HepG2 (cell line): Measurements from ENCODE around the gene PLD6. TPM values are rescaled to one million over a fixed set of nuclear protein-coding genes. Genes with fewer than 3 reads are reported as not detected.
"Not testable (repeated sequence)": the region's sequence is repeated elsewhere in the genome, so short reads cannot be mapped to it uniquely, and the experiment has no call there.

Source experiments
- ATAC-seq: fragments of 200-7000 bp; cut with Tn5 transposase; 3 replicates; pipeline ENCODE4 v1.9.1; 2020; ENCODE audit warnings: mild to moderate bottlenecking, moderate library complexity
- BruUV-seq: library from RNA; stranded (reverse); fragments of 400-500 nt; replicated peaks from 2 replicates; lab custom pipeline; 2021; lab: Mats Ljungman, UMichigan
- CTCF ChIA-PET: fragments of 300-600 bp; formaldehyde crosslinking; extraction: SDS; loops from one replicate; lab custom pipeline; 2021; ENCODE audit warnings: low total read pairs, inconsistent platforms, low intra/inter-chr PET ratio; lab: Yijun Ruan, JAX
- POLR2A ChIA-PET: fragments of 350-600 bp; sonication (Branson Sonifier 250); formaldehyde crosslinking; loops from one replicate; lab custom pipeline; 2020; ENCODE audit warnings: antibody characterized with exemption, inconsistent platforms; lab: Yijun Ruan, JAX
- DNase-seq: peaks from one replicate; pipeline ENCODE4 v3.0.0-alpha.2; 2015; ENCODE audit warnings: low spot score
- FAIRE-seq: peaks from 3 replicates; lab custom pipeline; 2011; peaks lifted over from hg19 to GRCh38; lab: Jason Lieb, UNC
- H2AFZ ChIP-seq: one replicate; pipeline ENCODE4 v1.6.1; 2011; ENCODE audit warnings: low read length, inconsistent platforms
- H3K27ac ChIP-seq: fragments of 300-600 bp; 3 replicates; pipeline ENCODE4 v1.8.0; 2011; ENCODE audit warnings: mixed run types, mild to moderate bottlenecking, mixed read lengths, low read length, inconsistent platforms; ENCODE audit not compliant: insufficient read depth; ENCODE audit errors: extremely low read length
- H3K27me3 ChIP-seq, 2 experiments: fragments of 200-600 bp in 1 of 2; 2 replicates in 1 of 2; 3 replicates in 1 of 2; pipeline versions ENCODE4 v1.6.0 to v1.8.0; 2011; ENCODE audit warnings: low read length in 2 of 2, mild to moderate bottlenecking in 2 of 2, moderate library complexity in 2 of 2, inconsistent platforms in 1 of 2; ENCODE audit not compliant: insufficient read depth in 2 of 2, control insufficient read depth in 1 of 2
- H3K36me3 ChIP-seq, 2 experiments: fragments of 200-600 bp in 1 of 2; replicated peaks in 1 of 2; 2 replicates in 1 of 2; 3 replicates in 1 of 2; pipeline versions ENCODE4 v1.5.1 to v1.8.0; 2011; ENCODE audit warnings: low read length in 2 of 2, inconsistent platforms in 1 of 2; ENCODE audit not compliant: insufficient read depth in 2 of 2, control insufficient read depth in 1 of 2
- H3K4me1 ChIP-seq: 2 replicates; pipeline ENCODE4 v1.5.1; 2012; ENCODE audit warnings: low read length, inconsistent platforms; ENCODE audit not compliant: insufficient read depth
- H3K4me2 ChIP-seq: 2 replicates; pipeline ENCODE4 v1.6.0; 2011; ENCODE audit warnings: low read depth, low read length, inconsistent platforms
- H3K4me3 ChIP-seq, 3 experiments: fragments of 200-600 bp in 1 of 3; sonication (generic), shearing (Covaris generic) in 1 of 3; replicated peaks in 1 of 3; 2 replicates each; pipeline ENCODE4 v1.5.1; 2011 to 2016; ENCODE audit warnings: low read length in 3 of 3, inconsistent platforms in 2 of 3, low read depth in 2 of 3, mild to moderate bottlenecking in 2 of 3, control low read depth in 1 of 3, mixed read lengths in 1 of 3; ENCODE audit not compliant: insufficient read depth in 1 of 3
- H3K79me2 ChIP-seq: one replicate; pipeline ENCODE4 v1.6.1; 2011; ENCODE audit warnings: low read length, inconsistent platforms; ENCODE audit not compliant: insufficient read depth
- H3K9ac ChIP-seq: 2 replicates; pipeline ENCODE4 v1.6.0; 2011; ENCODE audit warnings: mild to moderate bottlenecking, low read depth, low read length, inconsistent platforms; ENCODE audit not compliant: insufficient read depth
- H3K9me3 ChIP-seq: 2 replicates; pipeline ENCODE4 v1.5.1; 2012; ENCODE audit warnings: mild to moderate bottlenecking, low read length
- H4K20me1 ChIP-seq: 2 replicates; pipeline ENCODE4 v1.6.0; 2011; ENCODE audit warnings: inconsistent platforms, mild to moderate bottlenecking, low read length, moderate library complexity; ENCODE audit not compliant: insufficient read depth
- CENPX ChIP-seq: sonication (generic); formaldehyde crosslinking; IDR thresholded peaks from 2 replicates; pipeline ENCODE4 v1.9.0; 2021; ENCODE audit warnings: mild to moderate bottlenecking, missing genetic modification reagents, moderate library complexity
- ETV5 ChIP-seq: IDR thresholded peaks from 2 replicates; pipeline ENCODE4 v1.6.1; 2018; ENCODE audit warnings: missing biosample characterization, missing genetic modification reagents, inconsistent platforms, borderline replicate concordance
- GTF2F1 ChIP-seq: fragments of 150-350 bp; IDR thresholded peaks from 2 replicates; pipeline ENCODE4 v1.6.1; 2014; ENCODE audit warnings: low read length
- SP1 ChIP-seq, 2 experiments: fragments of 450-650 bp in 1 of 2; sonication (generic) in 1 of 2; formaldehyde crosslinking in 1 of 2; IDR thresholded peaks; 2 replicates each; pipeline versions ENCODE4 v1.4.0 to v1.6.1; 2016 to 2020; ENCODE audit warnings: missing genetic modification reagents in 1 of 2
- WGBS: methylation state at CpG from one replicate; pipeline ENCODE4 v1.1.6; 2017; ENCODE audit warnings: low lambda C conversion rate; 5-methylcytosine and 5-hydroxymethylcytosine counted together
- in situ Hi-C: cut with HindIII; loops from 2 replicates; pipeline ENCODE4 v1.10.0; 2017; ENCODE audit warnings: low pct_unique_long_range_greater_than_20kb; ENCODE audit not compliant: extremely low pct_ligation_motif_present
- intact Hi-C: fragments of 100-400 bp; cut with micrococcal nuclease; formaldehyde crosslinking; loops from one replicate; pipeline ENCODE4 v1.10.0; 2022; ENCODE audit not compliant: unreplicated experiment
- polyA plus RNA-seq, 8 experiments: library from polyadenylated mRNA; depleted of rRNA in 3 of 8; stranded (reverse) in 7 of 8; unstranded in 1 of 8; fragments of >200 nt; fragmentation: Illumina TruSeq in 4 of 8; extraction: Trizol in 4 of 8; gene quantifications; 2 replicates each; pipeline versions ENCODE4 v1.2.1 to v1.2.3, GENCODE V29; 2011 to 2016; ENCODE audit warnings: low read depth in 4 of 8, missing spikeins in 1 of 8, mixed read lengths in 1 of 8; ENCODE audit not compliant: insufficient read depth in 1 of 8
- total RNA-seq, 5 experiments: library from RNA; depleted of rRNA; stranded (reverse); fragments of >200 nt; fragmentation: Illumina TruSeq; extraction: Trizol; gene quantifications; 2 replicates each; pipeline ENCODE4 v1.2.3, GENCODE V29; 2016; ENCODE audit warnings: low read depth in 1 of 5

PLD6 gene
- total and polyA plus RNA-seq, 2 of the 13 experiments (the other 11 are each of a cell fraction or from before 2014, with no cell fraction given): 5.2 to 11.4 TPM

- Histone ChIP-seq H3K36me3 (peaks cover 5 to 6% of the 10 kb centered on the region in 2 experiments; a peak in 4 of 5 replicates), H3K4me2 (no peak overlapping the region), H3K4me3 (no peak overlapping the region), H3K4me1 (no peaks in the 10 kb centered on the region), H4K20me1 (no peaks in the 10 kb centered on the region), H3K27ac (no peak overlapping the region), H3K9ac (no peak overlapping the region), H2AFZ (no peak overlapping the region), H3K79me2 (peaks cover 2% of the 10 kb centered on the region), H3K27me3 (no peaks in the 10 kb centered on the region), H3K9me3 (no peaks in the 10 kb centered on the region)
- intact Hi-C loops (no loop called here), in situ Hi-C loops (no loop called here)
- DNase-seq (no peak), ATAC-seq (no peak), FAIRE-seq (no peak)
- POLR2A ChIA-PET: no interaction called here
- BruUV-seq: no TSS peak
- CTCF ChIA-PET: no interaction called here
- no peak for TF ChIP-seq SP1 (IDR thresholded peaks at IDR 0.05)
- no peak for TF ChIP-seq SP1 (CRISPR knock-in tag; IDR thresholded peaks at IDR 0.05)
- no peak for TF ChIP-seq CENPX (CRISPR knock-in tag)
- no peak for TF ChIP-seq ETV5
- no peak for TF ChIP-seq GTF2F1
Measured at GRCh38 chr17:17196776-17197175, 9.4 kb downstream of the PLD6 start.

DNA sequence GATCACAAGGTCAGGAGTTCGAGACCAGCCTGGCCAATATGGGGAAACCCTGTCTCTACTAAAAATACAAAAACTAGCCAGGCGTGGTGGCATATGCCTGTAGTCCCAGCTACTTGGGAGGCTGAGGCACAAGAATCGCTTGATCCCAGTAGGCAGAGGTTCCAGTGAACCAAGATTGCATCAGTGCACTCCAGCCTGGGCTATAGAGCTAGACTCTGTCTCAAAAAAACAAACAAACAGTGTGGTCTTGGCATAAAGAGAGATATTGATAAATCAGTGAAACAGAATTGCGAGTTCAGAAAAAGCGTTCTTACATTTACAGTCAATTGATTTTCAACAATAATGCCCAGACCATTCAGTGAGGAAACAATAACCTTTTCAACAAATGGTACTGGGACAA lies 10.7 kb downstream of the PLD6 start:
- FAIRE-seq, CTCF ChIA-PET, in situ Hi-C loops, DNase-seq, H3K4me3 ChIP-seq, H3K4me1 ChIP-seq, H2AFZ ChIP-seq, BruUV-seq, H4K20me1 ChIP-seq, H3K27me3 ChIP-seq, H3K27ac ChIP-seq, H3K4me2 ChIP-seq, H3K9me3 ChIP-seq, H3K79me2 ChIP-seq, POLR2A ChIA-PET, H3K36me3 ChIP-seq, intact Hi-C loops, H3K9ac ChIP-seq, ATAC-seq: not testable (repeated sequence)
- WGBS: 90% methylated on average over 5 of the region's 5 CpGs
